Measurements from ENCODE around the gene H1-8.

The H1-8 gene

GRCh38 chr3:129574206-129574605 is 31.2 kb downstream of the H1-8 start:
- no peak for DNase-seq (ENCODE audit: low read depth)

GRCh38 chr3:129575233-129575996 is 32.4 kb downstream of the H1-8 start:
- no peak for DNase-seq (ENCODE audit: low read depth)

GRCh38 chr3:129575997-129576384 is 33.0 kb downstream of the H1-8 start:
- DNase-seq (ENCODE audit: low read depth), result no peak

GRCh38 chr3:129576514-129577352 is 33.8 kb downstream of the H1-8 start:
- DNase-seq (ENCODE audit: low read depth), result peak; percentile 55

GRCh38 chr3:129577366-129577765 is 34.4 kb downstream of the H1-8 start:
- no peak for DNase-seq (ENCODE audit: low read depth)

- no peak for DNase-seq (ENCODE audit: low read depth)
Observed at GRCh38 chr3:129577925-129578786, 35.2 kb downstream of the H1-8 start.

GRCh38 chr3:129579991-129580390 is 37.0 kb downstream of the H1-8 start:
- no peak for DNase-seq (ENCODE audit: low read depth)

- DNase-seq (ENCODE audit: low read depth), result no peak
Observed at GRCh38 chr3:129581623-129582022, 38.6 kb downstream of the H1-8 start.

GRCh38 chr3:129582799-129583198 is 39.8 kb downstream of the H1-8 start:
- no peak for DNase-seq (ENCODE audit: low read depth)

- no peak for DNase-seq (ENCODE audit: low read depth)
Observed at GRCh38 chr3:129583289-129583688, 40.3 kb downstream of the H1-8 start.

GRCh38 chr3:129584631-129585030 is 41.7 kb downstream of the H1-8 start:
- no peak for DNase-seq (ENCODE audit: low read depth)

- no peak for DNase-seq (ENCODE audit: low read depth)
Observed at GRCh38 chr3:129585949-129586657, 43.1 kb downstream of the H1-8 start.

GRCh38 chr3:129586746-129587430 is 43.9 kb downstream of the H1-8 start:
- no peak for DNase-seq (ENCODE audit: low read depth)

- no peak for DNase-seq (ENCODE audit: low read depth)
Observed at GRCh38 chr3:129587566-129588210, 44.7 kb downstream of the H1-8 start.

GRCh38 chr3:129590215-129590614 is 47.2 kb downstream of the H1-8 start:
- no peak for DNase-seq (ENCODE audit: low read depth)

GRCh38 chr3:129591932-129592331 is 49.0 kb downstream of the H1-8 start:
- DNase-seq (ENCODE audit: low read depth), result no peak

- no peak for DNase-seq (ENCODE audit: low read depth)
Observed at GRCh38 chr3:129592381-129593131, 49.6 kb downstream of the H1-8 start.

GRCh38 chr3:129593230-129593594 is 50.2 kb downstream of the H1-8 start:
- no peak for DNase-seq (ENCODE audit: low read depth)

GRCh38 chr3:129593595-129594339 is 50.8 kb downstream of the H1-8 start:
- peak; percentile 50 for DNase-seq (ENCODE audit: low read depth)

Data from activated gamma-delta T cell treated with anti-CD3 and anti-CD28 coated beads, Interleukin-2, amount 50 U/mL, for 16 hours (primary cell).